HepG2 (cell line): ENCODE results near the gene ALG8. TPM values are rescaled to one million over a fixed set of nuclear protein-coding genes. Genes with fewer than 3 reads are reported as not detected.

Experiments used
- ATAC-seq: fragments of 200-7000 bp; cut with Tn5 transposase; 3 replicates; pipeline ENCODE4 v1.9.1; 2020; ENCODE audit warnings: mild to moderate bottlenecking, moderate library complexity
- BruUV-seq: library from RNA; stranded (reverse); fragments of 400-500 nt; replicated peaks from 2 replicates; lab custom pipeline; 2021; lab: Mats Ljungman, UMichigan
- CTCF ChIA-PET: fragments of 300-600 bp; formaldehyde crosslinking; extraction: SDS; loops from one replicate; lab custom pipeline; 2021; ENCODE audit warnings: low total read pairs, inconsistent platforms, low intra/inter-chr PET ratio; lab: Yijun Ruan, JAX
- POLR2A ChIA-PET: fragments of 350-600 bp; sonication (Branson Sonifier 250); formaldehyde crosslinking; loops from one replicate; lab custom pipeline; 2020; ENCODE audit warnings: antibody characterized with exemption, inconsistent platforms; lab: Yijun Ruan, JAX
- DNase-seq: peaks from one replicate; pipeline ENCODE4 v3.0.0-alpha.2; 2015; ENCODE audit warnings: low spot score
- FAIRE-seq: peaks from 3 replicates; lab custom pipeline; 2011; peaks lifted over from hg19 to GRCh38; lab: Jason Lieb, UNC
- H2AFZ ChIP-seq: one replicate; pipeline ENCODE4 v1.6.1; 2011; ENCODE audit warnings: low read length, inconsistent platforms
- H3K27ac ChIP-seq: fragments of 300-600 bp; 3 replicates; pipeline ENCODE4 v1.8.0; 2011; ENCODE audit warnings: mixed run types, mild to moderate bottlenecking, mixed read lengths, low read length, inconsistent platforms; ENCODE audit not compliant: insufficient read depth; ENCODE audit errors: extremely low read length
- H3K27me3 ChIP-seq, 2 experiments: fragments of 200-600 bp in 1 of 2; 2 replicates in 1 of 2; 3 replicates in 1 of 2; pipeline versions ENCODE4 v1.6.0 to v1.8.0; 2011; ENCODE audit warnings: low read length in 2 of 2, mild to moderate bottlenecking in 2 of 2, moderate library complexity in 2 of 2, inconsistent platforms in 1 of 2; ENCODE audit not compliant: insufficient read depth in 2 of 2, control insufficient read depth in 1 of 2
- H3K36me3 ChIP-seq, 2 experiments: fragments of 200-600 bp in 1 of 2; replicated peaks in 1 of 2; 2 replicates in 1 of 2; 3 replicates in 1 of 2; pipeline versions ENCODE4 v1.5.1 to v1.8.0; 2011; ENCODE audit warnings: low read length in 2 of 2, inconsistent platforms in 1 of 2; ENCODE audit not compliant: insufficient read depth in 2 of 2, control insufficient read depth in 1 of 2
- H3K4me1 ChIP-seq: 2 replicates; pipeline ENCODE4 v1.5.1; 2012; ENCODE audit warnings: low read length, inconsistent platforms; ENCODE audit not compliant: insufficient read depth
- H3K4me2 ChIP-seq: 2 replicates; pipeline ENCODE4 v1.6.0; 2011; ENCODE audit warnings: low read depth, low read length, inconsistent platforms
- H3K4me3 ChIP-seq, 3 experiments: fragments of 200-600 bp in 1 of 3; sonication (generic), shearing (Covaris generic) in 1 of 3; replicated peaks in 1 of 3; 2 replicates each; pipeline ENCODE4 v1.5.1; 2011 to 2016; ENCODE audit warnings: low read length in 3 of 3, inconsistent platforms in 2 of 3, low read depth in 2 of 3, mild to moderate bottlenecking in 2 of 3, control low read depth in 1 of 3, mixed read lengths in 1 of 3; ENCODE audit not compliant: insufficient read depth in 1 of 3
- H3K79me2 ChIP-seq: one replicate; pipeline ENCODE4 v1.6.1; 2011; ENCODE audit warnings: low read length, inconsistent platforms; ENCODE audit not compliant: insufficient read depth
- H3K9ac ChIP-seq: 2 replicates; pipeline ENCODE4 v1.6.0; 2011; ENCODE audit warnings: mild to moderate bottlenecking, low read depth, low read length, inconsistent platforms; ENCODE audit not compliant: insufficient read depth
- H3K9me3 ChIP-seq: 2 replicates; pipeline ENCODE4 v1.5.1; 2012; ENCODE audit warnings: mild to moderate bottlenecking, low read length
- H4K20me1 ChIP-seq: 2 replicates; pipeline ENCODE4 v1.6.0; 2011; ENCODE audit warnings: inconsistent platforms, mild to moderate bottlenecking, low read length, moderate library complexity; ENCODE audit not compliant: insufficient read depth
- DMAP1 ChIP-seq: IDR thresholded peaks from 2 replicates; pipeline ENCODE4 v1.6.1; 2016
- SETDB1 ChIP-seq: sonication (generic); formaldehyde crosslinking; IDR thresholded peaks from 2 replicates; pipeline ENCODE4 v1.5.1; 2020; ENCODE audit warnings: missing genetic modification reagents, mild to moderate bottlenecking, borderline replicate concordance
- TSC22D2 ChIP-seq: sonication (generic); formaldehyde crosslinking; IDR thresholded peaks from 2 replicates; pipeline ENCODE4 v1.5.1; 2020; ENCODE audit warnings: missing genetic modification reagents, mild to moderate bottlenecking, borderline replicate concordance
- ZNF446 ChIP-seq: sonication (generic); formaldehyde crosslinking; IDR thresholded peaks from 2 replicates; pipeline ENCODE4 v1.5.0; 2020; ENCODE audit warnings: mild to moderate bottlenecking, missing genetic modification reagents
- ZNF878 ChIP-seq: sonication (generic); formaldehyde crosslinking; IDR thresholded peaks from 2 replicates; pipeline ENCODE4 v1.8.1; 2023; ENCODE audit warnings: mild to moderate bottlenecking, missing genetic modification reagents, moderate library complexity
- ZSCAN9 ChIP-seq: IDR thresholded peaks from 2 replicates; pipeline ENCODE4 v1.6.1; 2016; ENCODE audit warnings: borderline replicate concordance
- WGBS: methylation state at CpG from one replicate; pipeline ENCODE4 v1.1.6; 2017; ENCODE audit warnings: low lambda C conversion rate; 5-methylcytosine and 5-hydroxymethylcytosine counted together
- in situ Hi-C: cut with HindIII; loops from 2 replicates; pipeline ENCODE4 v1.10.0; 2017; ENCODE audit warnings: low pct_unique_long_range_greater_than_20kb; ENCODE audit not compliant: extremely low pct_ligation_motif_present
- intact Hi-C: fragments of 100-400 bp; cut with micrococcal nuclease; formaldehyde crosslinking; loops from one replicate; pipeline ENCODE4 v1.10.0; 2022; ENCODE audit not compliant: unreplicated experiment
- polyA plus RNA-seq, 8 experiments: library from polyadenylated mRNA; depleted of rRNA in 3 of 8; stranded (reverse) in 7 of 8; unstranded in 1 of 8; fragments of >200 nt; fragmentation: Illumina TruSeq in 4 of 8; extraction: Trizol in 4 of 8; gene quantifications; 2 replicates each; pipeline versions ENCODE4 v1.2.1 to v1.2.3, GENCODE V29; 2011 to 2016; ENCODE audit warnings: low read depth in 4 of 8, missing spikeins in 1 of 8, mixed read lengths in 1 of 8; ENCODE audit not compliant: insufficient read depth in 1 of 8
- total RNA-seq, 5 experiments: library from RNA; depleted of rRNA; stranded (reverse); fragments of >200 nt; fragmentation: Illumina TruSeq; extraction: Trizol; gene quantifications; 2 replicates each; pipeline ENCODE4 v1.2.3, GENCODE V29; 2016; ENCODE audit warnings: low read depth in 1 of 5

The ALG8 gene
- total and polyA plus RNA-seq, 2 of the 13 experiments (the other 11 are each of a cell fraction or from before 2014, with no cell fraction given), result 75.8 to 88.0 TPM

- WGBS, result 98% methylated on average over 3 of the region's 3 CpGs
- H3K4me3 ChIP-seq, result no peak overlapping the region
- H2AFZ ChIP-seq, result no peak overlapping the region
- POLR2A ChIA-PET, result interaction anchor here (0.9 to 1.3 kb wide), 4 partner anchors 19 to 30 kb away, joined by 3 to 4 read pairs (median 3); partner anchors contain the start of gene ALG8
- TF ChIP-seq ZSCAN9 (CRISPR knock-in tag), result no peak
- TF ChIP-seq ZNF878 (CRISPR knock-in tag), result no peak
- no peak for TF ChIP-seq DMAP1 (CRISPR knock-in tag)
- TF ChIP-seq ZNF446, result no peak
- TF ChIP-seq TSC22D2 (CRISPR knock-in tag), result no peak
- TF ChIP-seq SETDB1 (CRISPR knock-in tag), result no peak
- no peaks in the 10 kb centered on the region for H3K27me3 ChIP-seq
- no peak overlapping the region for H3K4me2 ChIP-seq
- H3K4me1 ChIP-seq, result no peaks in the 10 kb centered on the region
- no peak for DNase-seq
- no peak overlapping the region for H3K27ac ChIP-seq
- no peaks in the 10 kb centered on the region for H3K9me3 ChIP-seq
- no TSS peak for BruUV-seq
- peaks cover 7 to 35% of the 10 kb centered on the region in 2 experiments; a peak in 4 of 5 replicates for H3K36me3 ChIP-seq
- ATAC-seq, result no peak
- intact Hi-C loops, result no loop called here
- FAIRE-seq, result no peak
- H4K20me1 ChIP-seq, result no peaks in the 10 kb centered on the region
- in situ Hi-C loops, result no loop called here
- no peak overlapping the region for H3K9ac ChIP-seq
- no peaks in the 10 kb centered on the region for H3K79me2 ChIP-seq
- CTCF ChIA-PET, result no interaction called here
Observed at GRCh38 chr11:78109081-78110015, 30.1 kb downstream of the ALG8 start.
